IPS-11a (cell line): ENCODE measurements around the gene ITPK1.

ENCODE experiments used
- H3K4me3 ChIP-seq: one replicate; pipeline ENCODE4 v1.5.1; 2013; ENCODE audit warnings: low read depth, low read length, control low read depth

The ITPK1 gene

GRCh38 chr14:93012951-93013719 is 102.6 kb downstream of the ITPK1 start:
- H3K4me3 ChIP-seq = no peak overlapping the region

DNA sequence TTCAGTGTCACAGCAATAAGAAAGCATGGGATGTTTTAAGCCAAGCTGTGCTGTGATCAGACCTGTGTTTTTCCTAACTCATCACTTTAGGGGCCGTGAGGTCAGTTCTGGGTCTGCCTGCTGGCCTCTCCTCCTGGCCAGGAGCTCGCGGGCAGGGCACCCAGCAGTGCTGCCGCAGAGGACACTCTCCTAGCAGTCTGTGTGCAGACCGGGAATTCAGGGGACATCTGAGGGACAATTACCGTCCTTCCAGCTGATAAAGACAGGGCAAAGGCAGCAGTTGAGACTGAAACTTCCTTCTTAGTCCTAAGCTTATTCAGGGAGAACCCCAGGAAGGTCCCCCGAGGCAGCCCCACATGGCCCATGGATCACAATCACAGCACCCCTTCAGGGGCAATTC is 103.2 kb downstream of the ITPK1 start:
- H3K4me3 ChIP-seq = no peak overlapping the region

DNA sequence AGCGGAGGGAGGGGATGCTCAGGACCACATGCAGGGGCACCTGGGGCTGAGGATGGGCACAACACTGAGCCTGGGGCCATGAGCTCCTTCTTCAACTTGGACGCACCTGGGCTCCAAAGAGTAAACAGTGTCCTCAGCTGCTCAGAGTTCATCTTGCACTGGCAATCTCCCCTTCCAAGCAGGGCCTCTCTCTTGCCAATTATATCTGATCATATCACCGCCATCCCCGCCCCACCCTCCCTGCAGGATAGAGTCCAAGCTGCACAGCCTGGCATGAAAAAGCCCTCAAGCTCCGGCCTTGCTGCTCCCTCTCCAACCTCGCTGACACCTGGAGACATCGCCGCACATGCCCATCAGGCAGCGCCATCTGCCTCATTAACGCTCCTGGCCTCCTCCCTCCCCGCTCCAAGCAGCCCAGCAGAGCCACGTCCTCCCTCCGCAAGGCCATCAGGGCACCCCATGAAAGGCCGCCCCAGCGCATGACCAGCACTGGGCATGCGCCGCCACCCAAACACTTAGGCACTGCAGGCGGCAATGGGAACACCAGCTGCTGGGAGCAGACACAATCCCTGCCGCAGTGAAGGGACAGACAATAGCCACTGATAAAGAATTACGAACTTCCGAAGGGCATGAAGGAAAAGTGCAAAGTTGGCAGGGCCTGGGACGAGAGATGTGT is 103.9 kb downstream of the ITPK1 start:
- no peak overlapping the region for H3K4me3 ChIP-seq

DNA sequence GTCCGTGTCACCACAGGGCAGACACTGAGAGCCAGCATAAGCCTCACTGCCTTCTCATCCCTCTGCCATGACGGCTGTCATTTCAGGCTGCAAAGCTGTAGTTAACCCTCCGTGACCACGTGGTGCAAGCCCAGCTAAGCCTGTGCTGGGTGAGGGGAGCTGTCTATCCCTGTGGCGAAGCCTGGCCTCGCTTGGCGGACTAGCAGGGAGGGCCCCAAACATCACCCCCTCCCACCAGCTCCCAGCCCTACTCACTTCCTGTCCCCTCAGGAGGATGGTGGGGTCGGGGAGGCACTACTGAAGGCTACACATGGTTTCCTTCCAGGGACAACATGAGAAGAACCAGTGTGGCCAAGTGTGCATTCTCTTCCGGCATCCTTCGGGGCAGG is 104.6 kb downstream of the ITPK1 start:
- no peak overlapping the region for H3K4me3 ChIP-seq

DNA sequence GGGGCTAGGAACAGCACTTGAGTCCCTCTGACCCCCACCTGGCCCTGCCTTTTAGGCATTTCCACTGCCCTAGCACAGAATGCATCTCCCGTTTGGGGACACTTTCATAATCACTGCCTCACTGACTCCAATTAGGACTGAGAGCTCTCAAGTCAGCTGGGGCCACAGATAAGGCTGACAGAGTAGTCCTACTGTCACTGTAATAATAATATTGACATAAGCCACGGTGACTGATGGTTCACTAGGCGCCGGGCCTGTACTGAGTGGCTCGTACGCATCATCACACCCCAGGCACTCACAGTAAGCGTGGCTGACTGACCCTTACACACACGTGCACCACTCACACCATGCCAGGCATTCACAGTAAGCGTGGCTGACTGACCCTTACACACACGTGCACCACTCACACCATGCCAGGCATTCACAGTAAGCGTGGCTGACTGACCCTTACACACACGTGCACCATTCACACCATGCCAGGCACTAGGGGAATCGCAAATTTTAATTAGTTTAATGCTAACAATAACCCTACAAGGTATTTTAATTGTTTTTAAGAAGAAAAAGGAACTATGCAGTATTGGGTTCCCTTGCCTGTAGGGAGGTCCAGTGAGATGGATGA is 105.1 kb downstream of the ITPK1 start:
- no peak overlapping the region for H3K4me3 ChIP-seq

DNA sequence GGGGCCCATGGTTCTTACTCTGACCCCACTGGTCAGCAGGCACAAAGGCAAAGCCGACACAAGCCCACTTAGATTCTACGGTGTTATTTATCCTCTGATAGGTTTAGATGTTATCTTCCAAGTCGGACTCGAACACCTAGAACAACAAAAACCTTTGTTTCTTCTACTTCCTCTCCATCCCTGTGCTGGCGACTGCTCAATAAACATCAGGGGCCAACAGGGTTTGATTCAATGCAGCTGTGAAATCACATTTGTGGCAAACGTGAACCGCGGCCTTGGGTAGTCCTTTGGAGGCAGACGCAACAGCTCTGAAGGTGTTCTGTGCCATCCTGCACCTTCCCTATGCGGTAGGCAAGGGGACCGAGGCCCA is 105.6 kb downstream of the ITPK1 start:
- no peak overlapping the region for H3K4me3 ChIP-seq

DNA sequence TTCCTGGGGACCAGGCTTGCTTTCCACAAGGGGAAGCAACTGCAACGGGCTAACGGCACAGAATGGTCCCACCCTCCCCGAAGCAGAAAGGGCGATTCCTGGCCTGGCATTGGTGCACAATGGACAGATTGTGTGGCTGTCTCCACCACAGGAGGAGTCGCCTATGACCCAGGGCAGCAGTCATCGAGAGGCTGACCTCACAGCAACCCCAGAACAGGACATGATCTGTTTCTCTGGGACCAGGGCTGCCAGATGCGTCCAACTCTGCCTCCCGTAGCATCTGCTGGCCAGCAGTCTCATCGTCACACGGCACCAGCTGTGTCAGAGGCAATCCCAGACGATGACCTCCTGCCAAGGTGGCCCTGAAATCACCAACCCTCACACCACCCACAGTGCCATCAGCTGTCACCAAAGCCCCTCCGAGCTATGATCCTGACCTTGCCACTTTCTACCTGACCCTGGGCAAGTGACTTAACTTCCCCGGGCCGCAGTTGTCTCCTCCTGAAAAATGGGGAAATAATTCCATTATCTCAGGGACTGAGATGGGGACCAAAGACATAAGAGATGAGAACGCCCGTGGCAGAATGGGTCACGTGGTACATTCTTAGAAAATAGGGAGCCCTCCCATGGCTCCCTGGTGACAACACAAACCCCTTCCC is 106.1 kb downstream of the ITPK1 start:
- H3K4me3 ChIP-seq = no peak overlapping the region

DNA sequence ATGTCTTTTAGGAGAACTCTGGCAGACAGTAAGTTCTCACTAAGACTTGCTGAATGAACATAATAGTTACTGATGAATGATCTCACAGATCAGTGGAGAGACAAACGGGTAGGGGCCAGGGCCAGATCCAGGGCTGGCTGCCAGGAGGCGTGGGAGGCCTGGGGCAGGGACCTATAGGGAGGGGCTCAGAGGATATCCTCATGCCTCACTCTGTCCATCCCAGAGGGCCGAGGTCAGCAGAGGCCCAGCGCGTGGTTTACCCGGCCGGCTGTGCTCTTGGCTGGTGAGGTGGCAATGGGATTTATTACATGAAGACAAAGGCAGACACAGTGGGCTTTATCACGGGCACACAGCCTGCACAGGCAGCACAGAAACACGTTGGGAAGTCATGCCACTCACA is 107.3 kb downstream of the ITPK1 start:
- H3K4me3 ChIP-seq = no peak overlapping the region

GRCh38 chr14:93007225-93007997 is 108.3 kb downstream of the ITPK1 start:
- no peak overlapping the region for H3K4me3 ChIP-seq

DNA sequence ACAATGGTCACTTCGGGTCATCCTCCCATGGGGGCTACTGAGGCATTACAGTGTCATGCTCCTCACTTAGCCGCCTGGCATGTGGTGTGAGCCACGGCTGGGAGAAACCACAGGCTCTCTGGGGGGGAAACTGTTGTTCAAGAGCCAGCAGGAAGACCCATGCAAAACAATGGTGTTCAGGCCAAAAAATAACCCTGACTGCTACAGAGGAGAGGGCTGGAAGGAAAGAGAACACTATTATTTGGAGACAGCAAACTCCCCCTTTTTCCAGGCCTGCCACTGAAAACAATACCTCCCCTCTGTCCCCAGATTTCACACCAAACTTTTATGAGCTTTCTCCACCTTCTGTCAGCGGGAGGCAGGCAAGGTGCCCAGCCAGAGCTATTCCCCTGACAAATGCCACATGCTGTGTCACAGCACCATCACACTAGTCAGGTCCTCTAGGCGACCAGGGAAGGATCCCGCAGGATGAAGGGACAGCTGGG is 109.1 kb downstream of the ITPK1 start:
- H3K4me3 ChIP-seq = no peak overlapping the region

DNA sequence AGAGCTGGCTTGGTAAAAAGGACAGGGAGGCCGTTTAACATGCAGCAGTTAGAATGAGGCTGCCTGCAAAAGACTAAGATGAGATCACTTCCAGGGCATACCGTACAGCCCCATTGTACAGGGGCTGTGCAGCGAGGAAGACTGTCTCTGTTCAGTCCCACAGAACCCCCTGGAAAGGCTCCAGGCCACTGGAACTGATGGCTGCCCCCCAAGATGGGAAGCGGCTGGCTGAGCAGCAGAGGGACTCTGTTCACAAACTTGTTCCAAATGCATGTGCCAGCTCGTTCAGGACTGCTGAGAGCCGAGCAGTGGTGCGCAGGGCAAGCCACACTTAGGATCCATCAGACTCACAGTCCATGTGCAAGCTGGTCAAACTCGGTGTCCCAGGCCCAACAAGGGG is 109.9 kb downstream of the ITPK1 start:
- no peak overlapping the region for H3K4me3 ChIP-seq

DNA sequence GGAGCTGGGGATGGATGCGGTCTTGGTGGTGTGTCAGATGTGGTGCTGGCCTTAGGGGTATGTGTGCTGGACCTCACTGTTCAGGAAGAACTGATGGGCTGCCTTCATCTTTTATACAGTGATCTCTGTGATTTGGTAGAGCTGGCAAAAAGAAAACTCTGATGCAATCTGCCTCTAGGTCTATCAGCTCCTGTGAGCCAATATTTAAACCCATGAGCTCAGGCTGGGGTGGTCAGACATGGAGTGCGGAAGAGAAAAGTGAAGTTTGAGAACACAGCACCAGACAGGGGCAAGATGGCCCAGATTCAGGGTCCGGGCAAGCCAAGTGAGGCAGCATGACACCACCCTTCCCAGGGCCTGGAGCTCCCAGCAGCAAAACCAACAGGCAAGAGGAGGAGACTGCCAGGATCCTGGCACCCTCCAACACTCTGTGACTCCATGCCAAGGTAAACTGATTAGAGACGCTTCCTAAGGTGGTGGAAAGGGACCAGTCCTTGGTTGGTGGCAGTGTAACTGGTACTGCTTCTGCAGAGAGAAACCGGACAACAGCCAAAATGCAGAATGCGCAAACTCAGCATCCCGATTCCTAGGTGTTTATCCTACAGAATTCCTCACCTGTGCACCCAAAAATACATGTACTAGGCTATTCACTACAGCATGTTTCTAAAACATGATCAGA is 110.5 kb downstream of the ITPK1 start:
- H3K4me3 ChIP-seq = no peak overlapping the region

- no peak overlapping the region for H3K4me3 ChIP-seq
Observed at GRCh38 chr14:93004699-93005082, 111.0 kb downstream of the ITPK1 start.

GRCh38 chr14:93003945-93004698 is 111.6 kb downstream of the ITPK1 start:
- H3K4me3 ChIP-seq = no peak overlapping the region

- no peak overlapping the region for H3K4me3 ChIP-seq
Observed at GRCh38 chr14:93002851-93003298, 112.8 kb downstream of the ITPK1 start.

DNA sequence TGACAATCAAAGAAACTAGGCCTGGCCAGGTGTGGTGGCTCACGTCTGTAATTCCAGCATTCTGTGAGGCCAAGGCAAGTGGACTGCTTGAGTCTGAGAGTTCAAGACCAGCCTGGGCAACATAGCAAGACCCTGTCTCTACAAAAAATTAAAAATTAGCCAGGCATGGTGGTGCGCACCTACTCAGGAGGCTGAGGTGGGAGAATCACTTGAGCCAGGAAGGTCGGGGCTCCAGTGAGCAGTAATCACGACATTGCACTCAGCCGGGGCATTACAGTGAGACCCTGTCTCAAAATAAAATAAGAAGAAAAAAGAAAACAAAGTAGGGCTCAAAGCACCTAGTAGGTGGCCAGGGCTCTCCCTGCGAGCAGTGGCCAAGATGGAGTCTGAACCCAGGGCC is 113.7 kb downstream of the ITPK1 start:
- H3K4me3 ChIP-seq = no peak overlapping the region

- no peak overlapping the region for H3K4me3 ChIP-seq
Observed at GRCh38 chr14:92998946-92999345, 116.8 kb downstream of the ITPK1 start.

DNA sequence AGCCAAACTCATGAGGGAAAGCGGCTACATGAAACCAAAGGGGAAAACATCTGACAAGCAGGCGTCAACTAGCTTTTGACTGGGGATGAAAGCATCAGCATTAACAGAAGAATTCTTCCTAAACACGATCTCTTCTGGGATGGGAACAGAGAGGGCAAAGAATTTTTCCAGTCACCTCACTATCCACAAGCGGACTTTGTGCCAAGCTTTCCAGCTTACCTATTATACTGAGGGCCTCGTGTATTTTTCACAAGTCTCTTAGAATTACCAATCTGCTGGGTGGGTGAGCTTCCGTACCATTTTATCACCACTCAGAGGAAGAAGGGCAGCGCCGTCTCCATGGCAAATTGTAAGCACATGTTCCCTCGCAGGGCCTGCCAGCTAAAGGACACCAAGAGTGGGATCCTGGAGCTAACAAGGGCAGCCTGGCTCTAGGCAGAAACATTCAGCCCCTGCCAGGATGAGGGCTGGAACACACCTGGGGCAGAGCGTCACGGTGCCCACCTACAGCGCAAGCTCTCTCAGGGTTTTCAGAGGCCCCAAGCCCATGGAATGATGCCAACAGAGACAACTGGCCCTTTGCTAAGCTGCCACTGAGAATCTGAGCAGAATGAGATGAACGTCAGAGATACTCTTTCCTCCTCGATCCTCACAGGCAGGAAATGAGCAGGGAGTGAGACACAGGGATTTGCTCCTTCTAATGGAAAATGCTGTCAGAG is 118.2 kb downstream of the ITPK1 start:
- H3K4me3 ChIP-seq = no peak overlapping the region

DNA sequence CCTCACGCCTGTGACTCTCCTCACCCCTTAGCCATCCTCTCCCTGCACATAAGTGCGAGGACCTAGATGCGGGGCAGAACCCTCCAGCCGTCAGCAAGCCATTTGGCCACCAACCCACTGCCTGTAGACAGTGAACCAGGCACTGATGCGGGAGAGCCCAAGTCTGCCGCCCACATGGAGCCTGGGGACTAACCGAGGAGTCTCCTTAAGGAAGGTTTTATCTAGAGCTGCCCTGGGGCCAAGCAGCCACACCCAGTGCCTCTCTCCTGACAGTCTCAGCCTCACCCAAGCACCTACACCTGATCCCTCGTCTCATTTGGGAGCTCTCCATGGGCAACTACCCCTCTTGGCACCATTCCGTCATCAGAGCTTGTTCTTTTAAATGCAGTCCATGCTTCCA is 120.1 kb downstream of the ITPK1 start:
- no peak overlapping the region for H3K4me3 ChIP-seq
